Loucy (cell line): ENCODE measurements around the gene TOP2A.

Experiments used
- EZH2phosphoT487 ChIP-seq: fragments of 200-600 bp; IDR thresholded peaks from 2 replicates; pipeline ENCODE4 v1.6.1; 2018; ENCODE audit warnings: antibody characterized with exemption, mild to moderate bottlenecking, moderate library complexity, borderline replicate concordance
- TF ChIP-seq, protein P1 (sequence below): fragments of 200-600 bp; sonication (generic); conservative IDR thresholded peaks from 2 replicates; pipeline ENCODE4 v1.5.1; 2014; ENCODE audit warnings: mild to moderate bottlenecking, antibody characterized with exemption, low read length

DNA sequence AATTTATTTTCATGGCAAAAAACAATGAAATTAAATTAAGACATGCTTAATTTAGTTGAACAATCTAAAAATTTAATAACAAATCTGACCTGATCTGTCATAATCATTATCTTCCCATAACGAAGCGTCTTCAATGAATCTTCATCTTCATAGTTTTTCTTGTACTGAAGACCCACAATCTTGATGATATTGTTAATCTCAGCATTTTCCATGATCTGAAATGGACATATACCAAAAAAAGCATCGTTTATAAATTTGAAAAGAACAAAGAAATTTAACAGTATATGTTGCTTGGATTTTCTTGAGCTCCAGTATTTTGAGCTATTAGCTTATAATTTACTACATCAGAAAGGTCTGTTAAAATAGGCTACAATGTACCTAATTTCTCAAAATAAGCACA lies 10.2 kb downstream of the TOP2A start:
- no peak for TF ChIP-seq EZH2phosphoT487
- TF ChIP-seq, protein P1, sequence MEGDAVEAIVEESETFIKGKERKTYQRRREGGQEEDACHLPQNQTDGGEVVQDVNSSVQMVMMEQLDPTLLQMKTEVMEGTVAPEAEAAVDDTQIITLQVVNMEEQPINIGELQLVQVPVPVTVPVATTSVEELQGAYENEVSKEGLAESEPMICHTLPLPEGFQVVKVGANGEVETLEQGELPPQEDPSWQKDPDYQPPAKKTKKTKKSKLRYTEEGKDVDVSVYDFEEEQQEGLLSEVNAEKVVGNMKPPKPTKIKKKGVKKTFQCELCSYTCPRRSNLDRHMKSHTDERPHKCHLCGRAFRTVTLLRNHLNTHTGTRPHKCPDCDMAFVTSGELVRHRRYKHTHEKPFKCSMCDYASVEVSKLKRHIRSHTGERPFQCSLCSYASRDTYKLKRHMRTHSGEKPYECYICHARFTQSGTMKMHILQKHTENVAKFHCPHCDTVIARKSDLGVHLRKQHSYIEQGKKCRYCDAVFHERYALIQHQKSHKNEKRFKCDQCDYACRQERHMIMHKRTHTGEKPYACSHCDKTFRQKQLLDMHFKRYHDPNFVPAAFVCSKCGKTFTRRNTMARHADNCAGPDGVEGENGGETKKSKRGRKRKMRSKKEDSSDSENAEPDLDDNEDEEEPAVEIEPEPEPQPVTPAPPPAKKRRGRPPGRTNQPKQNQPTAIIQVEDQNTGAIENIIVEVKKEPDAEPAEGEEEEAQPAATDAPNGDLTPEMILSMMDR = no peak
